ENCODE results near the gene FAM111B. TPM values are rescaled to one million over a fixed set of nuclear protein-coding genes. Genes with fewer than 3 reads are reported as not detected.

Gene FAM111B
- total and polyA plus RNA-seq, 4 donors = 0.08 to 2.6 (median 1.4) TPM

GRCh38 chr11:59172345-59173079 lies 65.5 kb downstream of the FAM111B start:
- no peak for DNase-seq (ENCODE audit: low spot score)
- Histone ChIP-seq H3K4me1 (ENCODE audit: control insufficient read depth in 4 of 4, insufficient read depth in 4 of 4, low read length in 3 of 4) (peaks cover 10 to 52% (median 32%) of the 10 kb centered on the region in 4 donors), H3K4me3 (ENCODE audit: low read depth in 1 of 3, low read length in 3 of 3) (peak overlapping the region; percentile 81 to 90 (median 90)), H3K9me3 (ENCODE audit: control insufficient read depth in 4 of 4, low read length in 3 of 4) (no peaks in the 10 kb centered on the region), H3K27ac (ENCODE audit: low read depth in 1 of 2, low read length in 2 of 2) (peak overlapping the region; percentile 90 to 91), H3K9ac (ENCODE audit: low read depth in 1 of 2, low read length in 2 of 2) (peak overlapping the region in 1 of 2 donors; percentile 74), H3K27me3 (ENCODE audit: control insufficient read depth in 4 of 4, insufficient read depth in 4 of 4, low read length in 3 of 4) (no peaks in the 10 kb centered on the region), H3K36me3 (ENCODE audit: control insufficient read depth in 4 of 4, insufficient read depth in 3 of 4, low read depth in 1 of 4, low read length in 3 of 4) (no peaks in the 10 kb centered on the region)
- WGBS = under 1% methylated on average over 70 of the region's 70 CpGs
- no peak for TF ChIP-seq NR2F2 (IDR thresholded peaks at IDR 0.05)
- no peak for TF ChIP-seq CTCF (IDR thresholded peaks at IDR 0.05; ENCODE audit: low read depth, low read length, missing input control)
- no peak for TF ChIP-seq RXRA (IDR thresholded peaks at IDR 0.05)
- TF ChIP-seq GABPA (IDR thresholded peaks at IDR 0.05 in 1 of 2, conservative IDR thresholded peaks at IDR 0.05 in 1 of 2) = no peak
- no peak for TF ChIP-seq JUND (IDR thresholded peaks at IDR 0.05)
- TF ChIP-seq YY1 (IDR thresholded peaks at IDR 0.05) = no peak
- no peak for TF ChIP-seq EGR1 (IDR thresholded peaks at IDR 0.05; ENCODE audit: low read depth in 2 of 2)
- no peak for TF ChIP-seq ATF3 (IDR thresholded peaks at IDR 0.05)
- TF ChIP-seq RAD21 (IDR thresholded peaks at IDR 0.05) = no peak
- no peak for TF ChIP-seq FOXA2 (IDR thresholded peaks at IDR 0.05)
- TF ChIP-seq HNF4G (IDR thresholded peaks at IDR 0.05) = no peak
- TF ChIP-seq FOXA1 (IDR thresholded peaks at IDR 0.05) = no peak
- TF ChIP-seq SP1 (IDR thresholded peaks at IDR 0.05) = no peak
- TF ChIP-seq REST (IDR thresholded peaks at IDR 0.05) = no peak
- no peak for TF ChIP-seq TAF1 (conservative IDR thresholded peaks at IDR 0.05)
- TF ChIP-seq MAX (IDR thresholded peaks at IDR 0.05) = no peak
- no peak for TF ChIP-seq ZBTB33 (IDR thresholded peaks at IDR 0.05)
- no peak for TF ChIP-seq HNF4A (conservative IDR thresholded peaks at IDR 0.05)

All from liver (tissue), 9 donors.